Measurements from ENCODE around the gene SUMO3. TPM values are rescaled to one million over a fixed set of nuclear protein-coding genes. Genes with fewer than 3 reads are reported as not detected.
"Not testable (repeated sequence)": the region's sequence is repeated elsewhere in the genome, so short reads cannot be mapped to it uniquely, and the experiment has no call there.

SUMO3 gene
- total RNA-seq, 1 experiment from 2014 or later = 81.5 TPM

DNA sequence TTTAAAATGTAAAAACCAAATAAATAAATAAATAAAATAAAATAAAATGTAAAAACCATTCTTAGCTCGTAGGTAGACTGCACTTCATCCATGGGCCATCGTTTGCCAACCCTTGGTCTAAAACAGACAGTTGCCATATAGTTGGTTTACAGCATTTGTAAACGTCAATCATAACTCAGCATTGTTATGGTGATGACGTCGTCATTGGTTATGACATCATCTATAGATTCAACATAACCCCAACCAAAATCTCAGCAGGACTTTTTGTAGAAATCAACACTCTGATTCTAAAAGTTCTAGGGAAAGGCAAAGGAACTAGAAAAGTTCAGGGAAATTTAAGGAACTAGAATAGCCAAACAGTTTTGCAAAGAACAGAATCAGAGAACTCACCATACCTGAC lies 15.8 kb upstream of the SUMO3 start:
- H3K27ac ChIP-seq = no peak overlapping the region
- no peaks in the 10 kb centered on the region for H3F3A ChIP-seq (ENCODE audit: insufficient read depth, low read depth)
- no peaks in the 10 kb centered on the region for H3K9me2 ChIP-seq (ENCODE audit: insufficient read depth)
- H3K36me3 ChIP-seq (ENCODE audit: low read depth) = no peaks in the 10 kb centered on the region
- CTCF ChIA-PET = no interaction called here
- POLR2A ChIA-PET (ENCODE audit: unreplicated experiment) = no interaction called here
- no peaks in the 10 kb centered on the region for H3K9me3 ChIP-seq (ENCODE audit: insufficient read depth, low read depth)
- no peaks in the 10 kb centered on the region for H3K27me3 ChIP-seq (ENCODE audit: insufficient read depth, low read depth)
- H2AFZ ChIP-seq = no peak overlapping the region
- TF ChIP-seq, protein P1, sequence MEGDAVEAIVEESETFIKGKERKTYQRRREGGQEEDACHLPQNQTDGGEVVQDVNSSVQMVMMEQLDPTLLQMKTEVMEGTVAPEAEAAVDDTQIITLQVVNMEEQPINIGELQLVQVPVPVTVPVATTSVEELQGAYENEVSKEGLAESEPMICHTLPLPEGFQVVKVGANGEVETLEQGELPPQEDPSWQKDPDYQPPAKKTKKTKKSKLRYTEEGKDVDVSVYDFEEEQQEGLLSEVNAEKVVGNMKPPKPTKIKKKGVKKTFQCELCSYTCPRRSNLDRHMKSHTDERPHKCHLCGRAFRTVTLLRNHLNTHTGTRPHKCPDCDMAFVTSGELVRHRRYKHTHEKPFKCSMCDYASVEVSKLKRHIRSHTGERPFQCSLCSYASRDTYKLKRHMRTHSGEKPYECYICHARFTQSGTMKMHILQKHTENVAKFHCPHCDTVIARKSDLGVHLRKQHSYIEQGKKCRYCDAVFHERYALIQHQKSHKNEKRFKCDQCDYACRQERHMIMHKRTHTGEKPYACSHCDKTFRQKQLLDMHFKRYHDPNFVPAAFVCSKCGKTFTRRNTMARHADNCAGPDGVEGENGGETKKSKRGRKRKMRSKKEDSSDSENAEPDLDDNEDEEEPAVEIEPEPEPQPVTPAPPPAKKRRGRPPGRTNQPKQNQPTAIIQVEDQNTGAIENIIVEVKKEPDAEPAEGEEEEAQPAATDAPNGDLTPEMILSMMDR (conservative IDR thresholded peaks at IDR 0.05) = no peak
- TF ChIP-seq EZH2 (IDR thresholded peaks at IDR 0.05; ENCODE audit: low read depth) = no peak
- H4K20me1 ChIP-seq (ENCODE audit: insufficient read depth) = no peaks in the 10 kb centered on the region
- H3K4me1 ChIP-seq (replicated peaks; ENCODE audit: insufficient read depth) = no peaks in the 10 kb centered on the region; the same call in 1 of the 2 replicates
- BruUV-seq (replicated peaks) = no TSS peak
- no peak for DNase-seq
- H3K79me2 ChIP-seq (ENCODE audit: low read depth) = no peaks in the 10 kb centered on the region
- intact Hi-C loops (cut with micrococcal nuclease; ENCODE audit: unreplicated experiment) = no loop called here
- no peak overlapping the region for H3K4me3 ChIP-seq
- no peak overlapping the region for H3K4me2 ChIP-seq

DNA sequence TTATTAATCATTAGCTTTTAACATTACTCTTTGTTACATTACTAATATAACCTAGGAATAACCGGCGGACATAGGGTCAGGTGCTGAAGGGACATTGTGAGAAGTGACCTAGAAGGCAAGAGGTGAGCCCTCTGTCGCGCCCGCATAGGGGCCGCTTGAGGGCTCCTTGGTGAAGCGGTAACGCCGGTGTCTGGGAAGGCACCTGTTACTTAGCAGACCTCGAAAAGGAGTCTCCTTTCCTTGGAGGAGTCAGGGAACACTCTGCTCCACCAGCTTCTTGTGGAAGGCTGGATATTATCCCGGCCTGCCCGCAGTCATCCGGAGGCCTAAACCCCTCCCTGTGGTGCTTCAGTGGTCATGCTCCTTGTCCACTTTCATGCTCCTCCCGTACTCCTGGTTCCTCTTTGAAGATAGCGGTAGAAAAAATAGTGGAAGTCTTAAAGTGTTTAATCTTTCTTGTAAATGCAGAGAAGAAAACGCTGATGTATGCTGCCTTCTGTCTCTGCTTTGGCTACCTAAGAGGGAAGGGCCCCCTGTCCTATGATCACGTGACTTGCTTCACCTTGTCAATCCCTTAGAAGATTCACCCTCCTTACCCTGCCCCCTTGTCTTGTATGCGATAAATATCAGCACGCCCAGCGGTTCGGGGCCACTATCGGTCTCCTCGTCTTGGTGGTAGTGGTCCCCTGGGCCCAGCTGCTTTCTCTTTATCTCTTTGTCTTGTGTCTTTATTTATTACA lies 14.8 kb upstream of the SUMO3 start:
- H3K9me2 ChIP-seq (ENCODE audit: insufficient read depth); H3K27ac ChIP-seq; H3K4me1 ChIP-seq (replicated peaks; ENCODE audit: insufficient read depth); H3K79me2 ChIP-seq (ENCODE audit: low read depth); H3K9me3 ChIP-seq (ENCODE audit: insufficient read depth, low read depth); DNase-seq; H3K4me3 ChIP-seq; H2AFZ ChIP-seq; H4K20me1 ChIP-seq (ENCODE audit: insufficient read depth); H3K36me3 ChIP-seq (ENCODE audit: low read depth); POLR2A ChIA-PET (ENCODE audit: unreplicated experiment); H3K4me2 ChIP-seq; H3F3A ChIP-seq (ENCODE audit: insufficient read depth, low read depth); intact Hi-C loops (cut with micrococcal nuclease; ENCODE audit: unreplicated experiment); BruUV-seq (replicated peaks); H3K27me3 ChIP-seq (ENCODE audit: insufficient read depth, low read depth); CTCF ChIA-PET: not testable (repeated sequence)

DNA sequence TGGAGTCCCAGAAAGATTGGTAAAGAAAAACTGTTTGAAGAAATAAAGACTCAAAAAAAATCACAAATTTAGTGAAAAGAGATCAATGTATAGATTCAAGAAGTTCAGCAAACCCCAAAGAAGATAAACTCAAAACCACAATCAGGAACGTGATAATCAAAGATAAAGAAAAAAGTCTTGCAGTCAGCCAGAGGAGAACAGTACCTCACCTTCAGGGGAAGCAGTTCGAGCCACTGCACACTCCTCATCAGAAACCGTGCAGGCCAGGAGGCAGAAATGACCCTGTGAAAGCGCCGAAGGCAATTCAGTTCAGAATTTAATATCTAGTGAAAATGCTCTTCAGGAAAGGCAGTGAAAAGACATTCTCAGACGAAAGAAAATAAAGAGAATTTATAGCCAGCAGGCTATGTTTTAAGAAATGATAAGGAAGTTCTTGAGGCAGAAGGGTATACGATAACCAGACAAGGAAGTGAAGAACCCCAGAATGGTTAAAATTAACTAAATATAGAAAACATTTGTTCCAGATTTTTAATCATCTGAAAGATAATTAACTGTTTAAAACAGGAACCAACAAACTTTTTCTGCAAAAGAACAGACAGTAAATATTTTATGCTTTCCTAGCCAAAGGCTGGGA lies 13.5 kb upstream of the SUMO3 start:
- Histone ChIP-seq H3K4me3 (no peak overlapping the region), H3F3A (ENCODE audit: insufficient read depth, low read depth) (no peaks in the 10 kb centered on the region), H3K79me2 (ENCODE audit: low read depth) (no peaks in the 10 kb centered on the region), H3K27ac (no peak overlapping the region), H3K36me3 (ENCODE audit: low read depth) (no peaks in the 10 kb centered on the region), H3K4me2 (no peak overlapping the region), H3K4me1 (replicated peaks; ENCODE audit: insufficient read depth) (no peaks in the 10 kb centered on the region), H3K27me3 (ENCODE audit: insufficient read depth, low read depth) (no peaks in the 10 kb centered on the region), H3K9me3 (ENCODE audit: insufficient read depth, low read depth) (no peaks in the 10 kb centered on the region), H4K20me1 (ENCODE audit: insufficient read depth) (no peaks in the 10 kb centered on the region), H3K9me2 (ENCODE audit: insufficient read depth) (no peaks in the 10 kb centered on the region), H2AFZ (no peak overlapping the region)
- CTCF ChIA-PET = no interaction called here
- no TSS peak for BruUV-seq (replicated peaks)
- POLR2A ChIA-PET (ENCODE audit: unreplicated experiment) = no interaction called here
- no peak for DNase-seq
- intact Hi-C loops (cut with micrococcal nuclease; ENCODE audit: unreplicated experiment) = no loop called here
- TF ChIP-seq, protein P1 (conservative IDR thresholded peaks at IDR 0.05) = no peak
- no peak for TF ChIP-seq EZH2 (IDR thresholded peaks at IDR 0.05; ENCODE audit: low read depth)

Measured in PC-9 (cell line).